HCT116 (cell line): ENCODE data around the gene WWTR1.

Source experiments
- ATF3 ChIP-seq: IDR thresholded peaks from 2 replicates; pipeline ENCODE4 v1.6.1; 2012
- CTCF ChIP-seq, 3 experiments: fragments of 200-600 bp in 1 of 3; sonication (generic) in 1 of 3; IDR thresholded peaks in 2 of 3; conservative IDR thresholded peaks in 1 of 3; 2 replicates each; pipeline ENCODE4 v1.5.1; 2012 to 2017; ENCODE audit warnings: low read depth in 2 of 3, low read length in 2 of 3, antibody characterized with exemption in 1 of 3, borderline replicate concordance in 1 of 3, control low read depth in 1 of 3, mild to moderate bottlenecking in 1 of 3, mixed read lengths in 1 of 3, mixed run types in 1 of 3, moderate library complexity in 1 of 3; ENCODE audit not compliant: insufficient read depth in 1 of 3
- EGR1 ChIP-seq: IDR thresholded peaks from 2 replicates; pipeline ENCODE4 v1.6.1; 2012; ENCODE audit warnings: low read depth
- ELF1 ChIP-seq: IDR thresholded peaks from 2 replicates; pipeline ENCODE4 v1.6.1; 2012; ENCODE audit warnings: low read depth, borderline replicate concordance
- EZH2 ChIP-seq: fragments of 200-600 bp; sonication (generic); IDR thresholded peaks from 2 replicates; pipeline ENCODE4 v1.6.1; 2017; ENCODE audit warnings: antibody characterized with exemption, mixed run types
- EZH2phosphoT487 ChIP-seq: fragments of 200-600 bp; IDR thresholded peaks from 2 replicates; pipeline ENCODE4 v1.6.1; 2018; ENCODE audit warnings: antibody characterized with exemption, borderline replicate concordance
- MAX ChIP-seq: IDR thresholded peaks from 2 replicates; pipeline ENCODE4 v1.6.1; 2012
- POLR2A ChIP-seq: IDR thresholded peaks from 2 replicates; pipeline ENCODE4 v1.7.0; 2011; ENCODE audit warnings: borderline replicate concordance; ENCODE audit not compliant: insufficient read depth, insufficient read length; ENCODE audit errors: extremely low read depth
- POLR2AphosphoS5 ChIP-seq: IDR thresholded peaks from 2 replicates; pipeline ENCODE4 v1.6.1; 2011; ENCODE audit warnings: mild to moderate bottlenecking, low read depth, low read length, moderate library complexity
- RAD21 ChIP-seq: IDR thresholded peaks from 2 replicates; pipeline ENCODE4 v1.6.1; 2012; ENCODE audit warnings: low read depth, mild to moderate bottlenecking
- SIN3A ChIP-seq: IDR thresholded peaks from 2 replicates; pipeline ENCODE4 v1.6.1; 2012; ENCODE audit warnings: low read depth
- SP1 ChIP-seq: IDR thresholded peaks from 2 replicates; pipeline ENCODE4 v1.6.1; 2012; ENCODE audit warnings: low read depth
- SRF ChIP-seq: IDR thresholded peaks from 2 replicates; pipeline ENCODE4 v1.6.1; 2012; ENCODE audit warnings: low read depth
- YY1 ChIP-seq: IDR thresholded peaks from 2 replicates; pipeline ENCODE4 v1.6.1; 2011; ENCODE audit warnings: low read length, low read depth, moderate library complexity, mild to moderate bottlenecking; ENCODE audit not compliant: insufficient replicate concordance; ENCODE audit errors: extremely low read depth

- TF ChIP-seq CTCF (IDR thresholded peaks at IDR 0.05 in 2 of 3, conservative IDR thresholded peaks at IDR 0.05 in 1 of 3; ENCODE audit: borderline replicate concordance in 1 of 3, insufficient read depth in 1 of 3, low read depth in 2 of 3, low read length in 2 of 3) (no peak), EGR1 (no peak), ATF3 (no peak), MAX (no peak), POLR2A (no peak), ELF1 (no peak), EZH2phosphoT487 (no peak), RAD21 (no peak), POLR2AphosphoS5 (no peak), SRF (no peak), EZH2 (no peak), SIN3A (no peak), SP1 (no peak), YY1 (no peak)
Measured at GRCh38 chr3:149628957-149629670, 28.7 kb downstream of the WWTR1 start.
